ENCODE results near the gene UAP1.

DNA sequence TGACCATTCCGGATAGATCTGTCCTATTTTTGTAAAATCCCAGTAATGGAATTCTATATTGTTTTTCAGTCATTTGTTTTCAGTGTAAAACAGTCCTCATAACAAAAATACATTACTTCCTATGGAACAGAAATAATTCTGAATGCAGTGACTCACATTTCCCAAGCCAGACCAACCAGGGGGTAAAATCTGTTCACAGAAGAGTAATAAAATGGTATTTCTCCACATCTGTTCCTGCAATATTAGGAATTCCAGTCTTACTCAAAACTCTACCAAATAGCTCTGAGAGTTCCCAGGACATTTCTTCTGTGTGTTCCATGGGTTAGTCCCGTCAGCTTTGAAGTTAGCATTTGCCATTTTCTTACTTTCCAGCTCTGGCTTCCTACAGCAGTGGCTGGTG, 68.1 kb downstream of the UAP1 start:
- TF ChIP-seq, protein P1, sequence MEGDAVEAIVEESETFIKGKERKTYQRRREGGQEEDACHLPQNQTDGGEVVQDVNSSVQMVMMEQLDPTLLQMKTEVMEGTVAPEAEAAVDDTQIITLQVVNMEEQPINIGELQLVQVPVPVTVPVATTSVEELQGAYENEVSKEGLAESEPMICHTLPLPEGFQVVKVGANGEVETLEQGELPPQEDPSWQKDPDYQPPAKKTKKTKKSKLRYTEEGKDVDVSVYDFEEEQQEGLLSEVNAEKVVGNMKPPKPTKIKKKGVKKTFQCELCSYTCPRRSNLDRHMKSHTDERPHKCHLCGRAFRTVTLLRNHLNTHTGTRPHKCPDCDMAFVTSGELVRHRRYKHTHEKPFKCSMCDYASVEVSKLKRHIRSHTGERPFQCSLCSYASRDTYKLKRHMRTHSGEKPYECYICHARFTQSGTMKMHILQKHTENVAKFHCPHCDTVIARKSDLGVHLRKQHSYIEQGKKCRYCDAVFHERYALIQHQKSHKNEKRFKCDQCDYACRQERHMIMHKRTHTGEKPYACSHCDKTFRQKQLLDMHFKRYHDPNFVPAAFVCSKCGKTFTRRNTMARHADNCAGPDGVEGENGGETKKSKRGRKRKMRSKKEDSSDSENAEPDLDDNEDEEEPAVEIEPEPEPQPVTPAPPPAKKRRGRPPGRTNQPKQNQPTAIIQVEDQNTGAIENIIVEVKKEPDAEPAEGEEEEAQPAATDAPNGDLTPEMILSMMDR (conservative IDR thresholded peaks at IDR 0.05) = no peak
- TF ChIP-seq ZFX (IDR thresholded peaks at IDR 0.05) = no peak
